Measurements from ENCODE around the gene TPP2.

TPP2 gene

DNA sequence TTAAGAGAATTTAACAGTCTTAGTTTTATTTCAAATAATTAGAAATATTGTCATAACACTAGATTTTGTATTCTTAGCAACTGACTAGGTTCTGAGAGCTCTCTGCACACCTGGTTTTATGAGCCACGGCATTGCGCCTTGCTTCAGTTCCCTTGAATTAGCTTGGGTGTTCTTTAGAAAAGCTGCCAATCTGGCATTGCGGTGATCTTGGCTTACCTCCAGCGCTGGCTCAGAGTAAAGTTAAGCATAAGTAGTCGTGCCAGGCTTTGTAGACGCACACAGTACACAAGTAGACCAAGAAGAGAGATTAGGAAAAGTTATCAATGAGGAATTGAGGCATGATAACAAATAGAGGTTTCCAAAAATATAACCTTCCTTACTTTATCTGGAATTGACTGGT is 45.7 kb downstream of the TPP2 start:
- WGBS: 98% methylated on average over 6 of the region's 6 CpGs
- Histone ChIP-seq H3K9ac (ENCODE audit: low read length) (no peak overlapping the region), H2BK12ac (ENCODE audit: low read length in 2 of 2) (no peak overlapping the region), H3K36me3 (ENCODE audit: control insufficient read depth in 1 of 2, insufficient read depth in 2 of 2, low read depth in 1 of 2, low read length in 2 of 2) (peaks cover 16 to 98% of the 10 kb centered on the region in 2 experiments), H2BK5ac (ENCODE audit: low read depth, low read length, poor library complexity, severe bottlenecking) (no peak overlapping the region), H3K79me1 (replicated peaks; ENCODE audit: low read length, poor library complexity, severe bottlenecking) (peaks cover 15% of the 10 kb centered on the region), H3K4me3 (ENCODE audit: insufficient read depth in 1 of 2, low read depth in 1 of 2, low read length in 2 of 2) (no peak overlapping the region), H3K4me2 (ENCODE audit: low read length, poor library complexity, severe bottlenecking) (no peak overlapping the region), H3K9me3 (ENCODE audit: control insufficient read depth, low read length) (no peaks in the 10 kb centered on the region), H3K27me3 (ENCODE audit: control insufficient read depth in 1 of 2, insufficient read depth in 1 of 2, low read length in 2 of 2) (no peaks in the 10 kb centered on the region), H3K23ac (ENCODE audit: low read length in 2 of 2) (no peak overlapping the region), H2AFZ (ENCODE audit: low read depth, low read length) (no peak overlapping the region), H3K4ac (ENCODE audit: low read depth in 1 of 2, low read length in 2 of 2) (no peak overlapping the region), H2BK120ac (ENCODE audit: low read depth, low read length) (no peak overlapping the region), H2BK15ac (ENCODE audit: low read depth, poor library complexity, severe bottlenecking) (no peak overlapping the region), H3K18ac (ENCODE audit: low read depth in 1 of 2, low read length in 2 of 2) (peak overlapping the region in 1 of 2 experiments; percentile 24), H4K91ac (ENCODE audit: low read length) (no peak overlapping the region), H4K8ac (ENCODE audit: low read length) (no peak overlapping the region), H3K14ac (ENCODE audit: low read length in 2 of 2) (no peak overlapping the region), H2AK5ac (ENCODE audit: low read length, severe bottlenecking) (no peak overlapping the region), H3K27ac (ENCODE audit: low read length, poor library complexity, severe bottlenecking) (no peak overlapping the region), H3K4me1 (ENCODE audit: control insufficient read depth, insufficient read depth, low read depth, low read length) (no peaks in the 10 kb centered on the region)
- DNase-seq: no peak

DNA sequence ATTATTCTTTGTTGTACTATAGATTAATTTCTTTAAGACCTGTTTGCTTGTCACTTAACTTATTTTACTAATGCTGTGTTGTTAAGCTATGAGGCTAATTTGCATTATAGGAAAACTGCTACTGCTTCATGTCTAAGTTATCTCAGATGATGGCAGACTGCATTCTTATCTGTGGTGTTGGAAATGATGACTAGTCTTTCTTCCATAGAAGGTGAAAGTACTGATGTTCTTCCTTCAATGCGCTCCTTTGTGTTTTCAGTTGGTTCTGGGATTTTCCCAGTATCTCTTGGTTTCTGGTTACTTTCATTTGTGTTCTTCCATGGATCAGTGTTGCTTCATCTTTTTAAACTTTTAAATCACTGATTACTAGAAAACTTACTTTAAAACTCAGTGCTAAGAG is 46.9 kb downstream of the TPP2 start:
- Histone ChIP-seq H3K36me3 (ENCODE audit: control insufficient read depth in 1 of 2, insufficient read depth in 2 of 2, low read depth in 1 of 2, low read length in 2 of 2) (peaks cover 17 to 98% of the 10 kb centered on the region in 2 experiments), H4K8ac (ENCODE audit: low read length) (no peak overlapping the region)

DNA sequence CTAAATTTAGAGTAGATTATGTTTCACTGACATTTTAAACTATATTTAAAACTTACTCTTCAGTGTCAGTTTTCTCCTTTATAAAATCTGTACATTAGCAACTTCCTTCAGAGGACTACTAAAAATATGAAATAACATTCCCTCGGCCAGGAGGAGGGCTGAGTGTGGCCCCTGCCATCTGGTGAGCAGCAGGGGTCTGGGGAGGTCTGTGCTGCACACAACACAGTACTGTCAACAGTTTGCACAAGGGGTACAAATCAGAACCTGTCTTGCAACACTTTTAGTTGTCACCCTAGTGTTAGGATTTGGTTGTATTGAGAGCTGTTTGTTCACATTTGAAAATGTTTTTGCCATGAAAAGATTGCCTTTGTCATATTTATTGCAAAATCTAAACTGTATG is 48.9 kb downstream of the TPP2 start:
- Histone ChIP-seq H2BK15ac (ENCODE audit: low read depth, poor library complexity, severe bottlenecking) (no peak overlapping the region), H4K91ac (ENCODE audit: low read length) (no peak overlapping the region), H3K23ac (ENCODE audit: low read length in 2 of 2) (no peak overlapping the region), H3K14ac (ENCODE audit: low read length in 2 of 2) (no peak overlapping the region), H3K9me3 (ENCODE audit: control insufficient read depth, low read length) (no peaks in the 10 kb centered on the region), H3K9ac (ENCODE audit: low read length) (no peak overlapping the region), H2AK5ac (ENCODE audit: low read length, severe bottlenecking) (no peak overlapping the region), H4K8ac (ENCODE audit: low read length) (no peak overlapping the region), H3K18ac (ENCODE audit: low read depth in 1 of 2, low read length in 2 of 2) (no peak overlapping the region), H3K4me2 (ENCODE audit: low read length, poor library complexity, severe bottlenecking) (no peak overlapping the region), H2BK120ac (ENCODE audit: low read depth, low read length) (no peak overlapping the region), H3K36me3 (ENCODE audit: control insufficient read depth in 1 of 2, insufficient read depth in 2 of 2, low read depth in 1 of 2, low read length in 2 of 2) (peaks cover 17 to 99% of the 10 kb centered on the region in 2 experiments), H3K27ac (ENCODE audit: low read length, poor library complexity, severe bottlenecking) (no peak overlapping the region), H3K4ac (ENCODE audit: low read depth in 1 of 2, low read length in 2 of 2) (no peak overlapping the region), H3K4me3 (ENCODE audit: insufficient read depth in 1 of 2, low read depth in 1 of 2, low read length in 2 of 2) (no peak overlapping the region), H2AFZ (ENCODE audit: low read depth, low read length) (no peak overlapping the region), H2BK5ac (ENCODE audit: low read depth, low read length, poor library complexity, severe bottlenecking) (no peak overlapping the region), H2BK12ac (ENCODE audit: low read length in 2 of 2) (no peak overlapping the region), H3K4me1 (ENCODE audit: control insufficient read depth, insufficient read depth, low read depth, low read length) (no peaks in the 10 kb centered on the region), H3K27me3 (ENCODE audit: control insufficient read depth in 1 of 2, insufficient read depth in 1 of 2, low read length in 2 of 2) (no peaks in the 10 kb centered on the region), H3K79me1 (replicated peaks; ENCODE audit: low read length, poor library complexity, severe bottlenecking) (peaks cover 11% of the 10 kb centered on the region)
- WGBS: 100% methylated on average over 1 of the region's 1 CpG
- DNase-seq: no peak

More for the DNA sequence above, 46.9 kb downstream of the TPP2 start:
- Histone ChIP-seq H2BK5ac (ENCODE audit: low read depth, low read length, poor library complexity, severe bottlenecking) (no peak overlapping the region), H3K4me2 (ENCODE audit: low read length, poor library complexity, severe bottlenecking) (no peak overlapping the region), H3K18ac (ENCODE audit: low read depth in 1 of 2, low read length in 2 of 2) (no peak overlapping the region), H3K27me3 (ENCODE audit: control insufficient read depth in 1 of 2, insufficient read depth in 1 of 2, low read length in 2 of 2) (no peaks in the 10 kb centered on the region), H3K79me1 (replicated peaks; ENCODE audit: low read length, poor library complexity, severe bottlenecking) (peaks cover 13% of the 10 kb centered on the region), H2AFZ (ENCODE audit: low read depth, low read length) (no peak overlapping the region), H3K9me3 (ENCODE audit: control insufficient read depth, low read length) (no peaks in the 10 kb centered on the region), H2BK15ac (ENCODE audit: low read depth, poor library complexity, severe bottlenecking) (no peak overlapping the region), H3K9ac (ENCODE audit: low read length) (no peak overlapping the region), H4K91ac (ENCODE audit: low read length) (no peak overlapping the region), H3K4me3 (ENCODE audit: insufficient read depth in 1 of 2, low read depth in 1 of 2, low read length in 2 of 2) (no peak overlapping the region), H3K4me1 (ENCODE audit: control insufficient read depth, insufficient read depth, low read depth, low read length) (no peaks in the 10 kb centered on the region), H2BK120ac (ENCODE audit: low read depth, low read length) (no peak overlapping the region), H2AK5ac (ENCODE audit: low read length, severe bottlenecking) (no peak overlapping the region), H3K23ac (ENCODE audit: low read length in 2 of 2) (no peak overlapping the region), H3K14ac (ENCODE audit: low read length in 2 of 2) (no peak overlapping the region), H3K27ac (ENCODE audit: low read length, poor library complexity, severe bottlenecking) (no peak overlapping the region), H2BK12ac (ENCODE audit: low read length in 2 of 2) (no peak overlapping the region), H3K4ac (ENCODE audit: low read depth in 1 of 2, low read length in 2 of 2) (no peak overlapping the region)
- no CpG with 5 or more reads among the region's 1 CpG for WGBS
- DNase-seq: no peak

DNA sequence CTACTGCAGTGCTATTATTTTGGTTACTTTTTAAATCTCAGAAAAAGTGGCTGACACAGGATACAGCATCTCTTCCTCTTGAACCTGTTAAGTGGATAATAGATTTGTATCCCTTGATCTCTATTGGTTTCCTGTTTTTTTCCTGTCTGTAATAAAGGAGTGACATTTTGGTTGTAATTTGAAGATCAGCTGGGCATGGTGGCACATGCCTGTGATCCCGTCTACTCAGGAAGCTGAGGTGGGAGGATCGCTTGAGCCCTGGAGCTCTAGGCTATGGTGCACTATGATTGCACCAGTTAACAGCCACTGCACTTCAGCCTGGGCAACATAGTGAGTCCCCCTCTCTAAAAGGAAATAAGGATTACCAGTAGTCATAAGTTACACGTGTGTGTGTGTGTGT is 51.3 kb downstream of the TPP2 start:
- no peak overlapping the region for H3K18ac ChIP-seq (ENCODE audit: low read depth in 1 of 2, low read length in 2 of 2)
- H3K9me3 ChIP-seq (ENCODE audit: control insufficient read depth, low read length): no peaks in the 10 kb centered on the region
- H3K9ac ChIP-seq (ENCODE audit: low read length): no peak overlapping the region
- H3K36me3 ChIP-seq (ENCODE audit: control insufficient read depth in 1 of 2, insufficient read depth in 2 of 2, low read depth in 1 of 2, low read length in 2 of 2): peaks cover 12 to 88% of the 10 kb centered on the region in 2 experiments
- no peak overlapping the region for H3K14ac ChIP-seq (ENCODE audit: low read length in 2 of 2)
- H2AK5ac ChIP-seq (ENCODE audit: low read length, severe bottlenecking): no peak overlapping the region
- H3K4me1 ChIP-seq (ENCODE audit: control insufficient read depth, insufficient read depth, low read depth, low read length): peaks cover 3% of the 10 kb centered on the region
- H3K27me3 ChIP-seq (ENCODE audit: control insufficient read depth in 1 of 2, insufficient read depth in 1 of 2, low read length in 2 of 2): no peaks in the 10 kb centered on the region
- H3K4ac ChIP-seq (ENCODE audit: low read depth in 1 of 2, low read length in 2 of 2): no peak overlapping the region
- DNase-seq: no peak
- no peak overlapping the region for H4K91ac ChIP-seq (ENCODE audit: low read length)
- peaks cover 2% of the 10 kb centered on the region for H3K79me1 ChIP-seq (replicated peaks; ENCODE audit: low read length, poor library complexity, severe bottlenecking)
- no peak overlapping the region for H3K23ac ChIP-seq (ENCODE audit: low read length in 2 of 2)
- no peak overlapping the region for H2BK12ac ChIP-seq (ENCODE audit: low read length in 2 of 2)
- H3K4me3 ChIP-seq (ENCODE audit: insufficient read depth in 1 of 2, low read depth in 1 of 2, low read length in 2 of 2): no peak overlapping the region
- no peak overlapping the region for H2BK120ac ChIP-seq (ENCODE audit: low read depth, low read length)
- H4K8ac ChIP-seq (ENCODE audit: low read length): no peak overlapping the region
- 85% methylated on average over 3 of the region's 3 CpGs for WGBS
- H3K4me2 ChIP-seq (ENCODE audit: low read length, poor library complexity, severe bottlenecking): no peak overlapping the region
- H3K27ac ChIP-seq (ENCODE audit: low read length, poor library complexity, severe bottlenecking): no peak overlapping the region
- no peak overlapping the region for H2AFZ ChIP-seq (ENCODE audit: low read depth, low read length)
- H2BK5ac ChIP-seq (ENCODE audit: low read depth, low read length, poor library complexity, severe bottlenecking): no peak overlapping the region
- H2BK15ac ChIP-seq (ENCODE audit: low read depth, poor library complexity, severe bottlenecking): no peak overlapping the region
